ENCODE results near the gene PTCRA. TPM values are rescaled to one million over a fixed set of nuclear protein-coding genes. Genes with fewer than 3 reads are reported as not detected.
"Not testable (repeated sequence)": the region's sequence is repeated elsewhere in the genome, so short reads cannot be mapped to it uniquely, and the experiment has no call there.

Gene PTCRA
- polyA plus RNA-seq, 3 donors = 0.27 to 0.83 (median 0.55) TPM

DNA sequence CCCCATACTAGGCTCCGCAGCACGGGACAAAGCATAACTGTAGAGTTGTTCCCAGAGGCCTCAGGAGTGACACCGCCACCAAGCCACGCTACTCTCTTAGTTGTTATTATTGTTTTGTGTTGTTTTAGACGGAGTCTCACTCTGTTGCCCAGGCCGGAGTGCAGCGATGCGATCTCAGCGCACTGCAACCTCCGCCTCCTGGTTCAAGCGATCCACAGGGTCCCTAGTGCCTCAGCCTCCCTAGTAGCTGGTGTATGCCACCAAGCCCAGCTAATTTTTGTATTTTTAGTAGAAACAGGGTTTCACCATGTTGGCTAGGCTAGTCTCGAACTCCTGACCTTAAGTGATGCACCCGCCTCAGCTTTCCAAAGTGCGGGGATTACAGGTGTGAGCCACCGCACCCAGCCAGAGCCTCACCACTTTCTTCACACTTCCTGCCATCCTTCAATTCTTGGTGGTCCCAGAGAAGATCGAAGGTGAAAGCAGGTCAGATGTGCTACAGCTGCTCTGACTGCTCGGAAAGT is 24.6 kb upstream of the PTCRA start:
- Histone ChIP-seq H4K20me1 (ENCODE audit: insufficient read depth, low read length) (no peaks in the 10 kb centered on the region), H2AFZ (ENCODE audit: insufficient read depth, low read depth, low read length, poor library complexity, severe bottlenecking) (peak overlapping the region; percentile 87), H3K27me3 (ENCODE audit: control insufficient read depth in 2 of 2, insufficient read depth in 2 of 2, low read length in 2 of 2) (no peaks in the 10 kb centered on the region), H3K36me3 (replicated peaks in 1 of 2; ENCODE audit: control insufficient read depth in 1 of 2, insufficient read depth in 2 of 2, low read length in 2 of 2) (peaks cover 0 to 8% of the 10 kb centered on the region in 2 donors), H3K79me2 (ENCODE audit: insufficient read depth, low read length) (peaks cover 9% of the 10 kb centered on the region), H3K4me3 (replicated peaks in 1 of 3; ENCODE audit: low read depth in 2 of 3, low read length in 3 of 3) (peak overlapping the region; percentile 91 to 98 (median 93)), H3K9ac (ENCODE audit: insufficient read depth, low read length, poor library complexity, severe bottlenecking) (peak overlapping the region; percentile 95), H3K4me2 (replicated peaks; ENCODE audit: extremely low read depth, low read length, poor library complexity, severe bottlenecking) (peak overlapping the region; percentile 86), H3K9me3 (replicated peaks in 1 of 2; ENCODE audit: control insufficient read depth in 1 of 2, insufficient read depth in 1 of 2, low read length in 2 of 2) (no peaks in the 10 kb centered on the region), H3K27ac (ENCODE audit: low read depth in 1 of 2, low read length in 2 of 2) (peak overlapping the region; percentile 85 to 91), H3K4me1 (ENCODE audit: control insufficient read depth in 1 of 2, insufficient read depth in 2 of 2, low read length in 2 of 2) (peaks cover 27 to 36% of the 10 kb centered on the region in 2 donors)
- Mint-ChIP-seq H3K27me3 (ENCODE audit: low read depth in 3 of 3) (no peaks in the 10 kb centered on the region), H3K27ac (peak overlapping the region in 6 of 7 donors; percentile 87 to 95 (median 92)), H3K4me1 (peaks cover 30% of the 10 kb centered on the region), H3K9me3 (peaks cover 0 to 2% (median 0%) of the 10 kb centered on the region in 7 donors), H3K4me3 (peak overlapping the region; percentile 94 to 97), H3K36me3 (peaks cover 12 to 16% of the 10 kb centered on the region in 2 donors)
- DNase-seq = no peak
- TF ChIP-seq, protein P1, sequence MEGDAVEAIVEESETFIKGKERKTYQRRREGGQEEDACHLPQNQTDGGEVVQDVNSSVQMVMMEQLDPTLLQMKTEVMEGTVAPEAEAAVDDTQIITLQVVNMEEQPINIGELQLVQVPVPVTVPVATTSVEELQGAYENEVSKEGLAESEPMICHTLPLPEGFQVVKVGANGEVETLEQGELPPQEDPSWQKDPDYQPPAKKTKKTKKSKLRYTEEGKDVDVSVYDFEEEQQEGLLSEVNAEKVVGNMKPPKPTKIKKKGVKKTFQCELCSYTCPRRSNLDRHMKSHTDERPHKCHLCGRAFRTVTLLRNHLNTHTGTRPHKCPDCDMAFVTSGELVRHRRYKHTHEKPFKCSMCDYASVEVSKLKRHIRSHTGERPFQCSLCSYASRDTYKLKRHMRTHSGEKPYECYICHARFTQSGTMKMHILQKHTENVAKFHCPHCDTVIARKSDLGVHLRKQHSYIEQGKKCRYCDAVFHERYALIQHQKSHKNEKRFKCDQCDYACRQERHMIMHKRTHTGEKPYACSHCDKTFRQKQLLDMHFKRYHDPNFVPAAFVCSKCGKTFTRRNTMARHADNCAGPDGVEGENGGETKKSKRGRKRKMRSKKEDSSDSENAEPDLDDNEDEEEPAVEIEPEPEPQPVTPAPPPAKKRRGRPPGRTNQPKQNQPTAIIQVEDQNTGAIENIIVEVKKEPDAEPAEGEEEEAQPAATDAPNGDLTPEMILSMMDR (IDR thresholded peaks at IDR 0.05) = no peak
- intact Hi-C loops (cut with micrococcal nuclease) = loop anchor here (5.0 to 10.0 kb wide), 3 partner anchors 146 to 674 kb away; partner anchors contain the start of genes MRPS10 (in 1 of the 2) and TBCC (in 1 of the 2)
- 47% methylated on average over 10 of the region's 17 CpGs for WGBS (ENCODE audit: insufficient coverage)

GRCh38 chr6:42894041-42894828 is 21.6 kb upstream of the PTCRA start:
- H3K9ac ChIP-seq (ENCODE audit: insufficient read depth, low read length, poor library complexity, severe bottlenecking); H3K79me2 ChIP-seq (ENCODE audit: insufficient read depth, low read length); H4K20me1 ChIP-seq (ENCODE audit: insufficient read depth, low read length); H3K27me3 ChIP-seq (ENCODE audit: control insufficient read depth in 2 of 2, insufficient read depth in 2 of 2, low read length in 2 of 2); H3K27me3 Mint-ChIP-seq (ENCODE audit: low read depth in 3 of 3); H3K9me3 ChIP-seq (replicated peaks in 1 of 2; ENCODE audit: control insufficient read depth in 1 of 2, insufficient read depth in 1 of 2, low read length in 2 of 2); H3K4me2 ChIP-seq (replicated peaks; ENCODE audit: extremely low read depth, low read length, poor library complexity, severe bottlenecking); H3K36me3 ChIP-seq (replicated peaks in 1 of 2; ENCODE audit: control insufficient read depth in 1 of 2, insufficient read depth in 2 of 2, low read length in 2 of 2); H3K9me3 Mint-ChIP-seq; H3K36me3 Mint-ChIP-seq: not testable (repeated sequence)
- intact Hi-C loops (cut with micrococcal nuclease) = loop anchor here (5.0 to 10.0 kb wide), 3 partner anchors 149 to 677 kb away; partner anchors contain the start of genes MRPS10 (in 1 of the 2) and TBCC (in 1 of the 2)
- peaks cover 27 to 36% of the 10 kb centered on the region in 2 donors for H3K4me1 ChIP-seq (ENCODE audit: control insufficient read depth in 1 of 2, insufficient read depth in 2 of 2, low read length in 2 of 2)
- peak overlapping the region in 1 of 3 experiments; percentile 8 for H3K4me3 ChIP-seq (replicated peaks in 1 of 3; ENCODE audit: low read depth in 2 of 3, low read length in 3 of 3)
- Mint-ChIP-seq H3K27ac (peak overlapping the region in 5 of 7 donors; percentile 13 to 83 (median 65)), H3K4me3 (peak overlapping the region; percentile 40 to 54), H3K4me1 (peaks cover 33% of the 10 kb centered on the region)
- H2AFZ ChIP-seq (ENCODE audit: insufficient read depth, low read depth, low read length, poor library complexity, severe bottlenecking) = peak overlapping the region; percentile 29
- peak in 1 of 3 donors; percentile 9 for DNase-seq
- 36% methylated on average over 9 of the region's 19 CpGs for WGBS (ENCODE audit: insufficient coverage)
- H3K27ac ChIP-seq (ENCODE audit: low read depth in 1 of 2, low read length in 2 of 2) = peak overlapping the region in 1 of 2 donors; percentile 62
